GM06990 (cell line): ENCODE data around the gene PRUNE2.

Source experiments
- DNase-seq: peaks from one replicate; pipeline ENCODE4 v3.0.0-alpha.2; 2011; ENCODE audit not compliant: insufficient read length; ENCODE audit errors: extremely low read depth
- H3K27me3 ChIP-seq: replicated peaks from 2 replicates; pipeline ENCODE4 v1.6.0; 2011; ENCODE audit warnings: low read length; ENCODE audit not compliant: control insufficient read depth, insufficient read depth
- H3K36me3 ChIP-seq: 2 replicates; pipeline ENCODE4 v1.5.1; 2011; ENCODE audit warnings: low read length; ENCODE audit not compliant: control insufficient read depth, insufficient read depth
- H3K4me3 ChIP-seq: replicated peaks from 2 replicates; pipeline ENCODE4 v1.5.1; 2011; ENCODE audit warnings: low read depth, mild to moderate bottlenecking, control low read depth, low read length
- CTCF ChIP-seq: IDR thresholded peaks from 2 replicates; pipeline ENCODE4 v1.5.1; 2011; ENCODE audit warnings: low read length, control low read depth, mild to moderate bottlenecking, inconsistent platforms; ENCODE audit not compliant: insufficient read depth, poor library complexity, severe bottlenecking

The PRUNE2 gene

GRCh38 chr9:76654575-76654974 is 251.3 kb downstream of the PRUNE2 start:
- no peak for TF ChIP-seq CTCF
- Histone ChIP-seq H3K4me3 (no peak overlapping the region), H3K27me3 (no peaks in the 10 kb centered on the region; the same call in 1 of the 2 replicates), H3K36me3 (no peaks in the 10 kb centered on the region)
- DNase-seq, result no peak

GRCh38 chr9:76654051-76654461 is 251.9 kb downstream of the PRUNE2 start:
- Histone ChIP-seq H3K4me3 (no peak overlapping the region), H3K36me3 (no peaks in the 10 kb centered on the region), H3K27me3 (no peaks in the 10 kb centered on the region; the same call in 1 of the 2 replicates)
- no peak for DNase-seq
- no peak for TF ChIP-seq CTCF

GRCh38 chr9:76652894-76653293 is 253.0 kb downstream of the PRUNE2 start:
- H3K4me3 ChIP-seq, result no peak overlapping the region
- no peak for DNase-seq
- TF ChIP-seq CTCF, result no peak
- H3K27me3 ChIP-seq, result no peaks in the 10 kb centered on the region
- H3K36me3 ChIP-seq, result no peaks in the 10 kb centered on the region

GRCh38 chr9:76651119-76651705 is 254.7 kb downstream of the PRUNE2 start:
- no peak for DNase-seq
- H3K4me3 ChIP-seq, result no peak overlapping the region; the same call in 1 of the 2 replicates
- no peaks in the 10 kb centered on the region for H3K36me3 ChIP-seq
- no peaks in the 10 kb centered on the region for H3K27me3 ChIP-seq
- no peak for TF ChIP-seq CTCF

GRCh38 chr9:76650692-76651091 is 255.2 kb downstream of the PRUNE2 start:
- no peak for DNase-seq
- Histone ChIP-seq H3K4me3 (no peak overlapping the region), H3K36me3 (no peaks in the 10 kb centered on the region), H3K27me3 (no peaks in the 10 kb centered on the region)
- TF ChIP-seq CTCF, result no peak

- no peaks in the 10 kb centered on the region for H3K27me3 ChIP-seq
- no peak for TF ChIP-seq CTCF
- no peak for DNase-seq
- no peak overlapping the region for H3K4me3 ChIP-seq
- no peaks in the 10 kb centered on the region for H3K36me3 ChIP-seq
These were observed 256.0 kb downstream of the PRUNE2 start for GRCh38 chr9:76649894-76650293.
